Kidney glomerular epithelial cell (primary cell): ENCODE data around the gene KRT80.

ENCODE experiments used
- DNase-seq: peaks from one replicate; lab custom pipeline; 2025; lab: John Stamatoyannopoulos, UW

KRT80 gene

GRCh38 chr12:52228931-52229330 is 37.1 kb upstream of the KRT80 start:
- DNase-seq: no peak

GRCh38 chr12:52228366-52228765 is 36.6 kb upstream of the KRT80 start:
- DNase-seq: no peak

GRCh38 chr12:52227606-52228166 is 35.9 kb upstream of the KRT80 start:
- DNase-seq: no peak

GRCh38 chr12:52226446-52226845 is 34.6 kb upstream of the KRT80 start:
- no peak for DNase-seq

GRCh38 chr12:52225752-52226151 is 33.9 kb upstream of the KRT80 start:
- no peak for DNase-seq

GRCh38 chr12:52224151-52224550 is 32.3 kb upstream of the KRT80 start:
- DNase-seq: no peak

- DNase-seq: no peak
These were observed 31.7 kb upstream of the KRT80 start for GRCh38 chr12:52223406-52224039.

- no peak for DNase-seq
These were observed 30.9 kb upstream of the KRT80 start for GRCh38 chr12:52222692-52223091.

GRCh38 chr12:52221912-52222457 is 30.2 kb upstream of the KRT80 start:
- DNase-seq: peak; percentile 42

DNA sequence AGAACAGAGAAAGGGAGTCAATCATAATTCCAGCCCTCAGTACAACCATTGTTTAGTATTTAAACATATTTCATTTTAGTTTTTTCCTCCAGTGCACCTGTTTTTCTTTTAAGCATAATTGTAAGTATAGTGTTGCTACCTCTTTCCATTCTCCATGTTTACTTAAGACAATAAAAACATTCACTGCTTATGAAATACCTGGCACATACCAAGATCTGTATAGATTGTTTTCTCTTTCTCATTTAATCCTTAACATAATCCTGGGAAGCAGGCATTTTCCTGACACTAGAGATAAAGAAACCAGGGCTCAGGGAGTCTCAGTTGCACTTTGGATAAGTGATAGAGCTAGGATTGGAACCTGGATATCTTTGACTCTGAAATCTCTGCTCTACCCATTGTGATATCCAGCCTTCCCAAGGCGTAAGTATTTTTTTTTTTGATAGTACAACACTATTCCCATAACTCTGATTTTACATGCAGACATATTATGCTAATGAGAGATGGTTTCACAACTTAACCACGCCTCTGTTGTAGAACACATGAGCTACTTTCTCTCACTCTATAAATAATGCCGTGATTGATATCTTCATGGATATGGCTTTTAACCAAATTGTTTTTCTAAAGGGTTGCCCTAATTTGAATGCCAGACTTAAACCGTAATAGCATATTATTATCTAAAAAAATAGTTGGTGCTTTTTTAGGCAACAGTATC is 29.4 kb upstream of the KRT80 start:
- DNase-seq: no peak

DNA sequence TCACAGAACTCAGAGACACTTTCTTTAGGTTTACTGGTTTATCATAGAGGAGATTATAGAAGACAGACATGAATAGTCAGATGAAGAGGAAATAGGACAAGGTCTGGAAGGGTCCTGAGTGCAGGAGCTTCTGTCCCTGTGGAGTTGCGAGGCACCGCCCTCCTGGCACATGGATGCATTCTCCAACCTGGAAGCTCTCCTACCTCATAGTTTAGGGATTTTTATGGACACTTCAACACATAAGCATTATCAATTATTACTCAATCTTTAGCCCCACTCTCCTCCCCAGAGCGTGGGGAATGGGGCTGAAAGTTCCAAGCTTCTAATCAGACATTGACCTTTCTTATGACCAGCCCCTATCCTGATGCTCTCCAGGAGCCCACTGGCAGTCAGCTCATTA is 28.7 kb upstream of the KRT80 start:
- DNase-seq: no peak

DNA sequence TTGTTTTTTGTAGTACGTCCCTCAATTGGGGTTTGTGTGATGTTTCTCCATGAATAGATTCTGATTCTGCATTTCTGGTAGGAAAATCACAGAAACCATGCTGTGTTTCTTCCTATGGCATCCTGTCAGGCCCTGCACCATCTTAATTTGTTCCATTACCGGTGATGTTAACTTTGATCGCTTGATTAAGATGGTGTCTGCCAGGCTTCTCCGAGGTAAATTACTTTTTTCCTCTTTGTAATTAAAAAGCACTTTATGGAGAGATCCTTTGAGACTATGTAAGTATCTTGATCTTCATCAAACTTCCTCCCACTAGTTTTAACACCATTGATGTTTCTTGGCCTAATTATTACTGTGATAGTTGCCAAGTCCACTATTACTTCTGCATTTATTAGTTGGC is 26.2 kb upstream of the KRT80 start:
- DNase-seq: no peak

DNA sequence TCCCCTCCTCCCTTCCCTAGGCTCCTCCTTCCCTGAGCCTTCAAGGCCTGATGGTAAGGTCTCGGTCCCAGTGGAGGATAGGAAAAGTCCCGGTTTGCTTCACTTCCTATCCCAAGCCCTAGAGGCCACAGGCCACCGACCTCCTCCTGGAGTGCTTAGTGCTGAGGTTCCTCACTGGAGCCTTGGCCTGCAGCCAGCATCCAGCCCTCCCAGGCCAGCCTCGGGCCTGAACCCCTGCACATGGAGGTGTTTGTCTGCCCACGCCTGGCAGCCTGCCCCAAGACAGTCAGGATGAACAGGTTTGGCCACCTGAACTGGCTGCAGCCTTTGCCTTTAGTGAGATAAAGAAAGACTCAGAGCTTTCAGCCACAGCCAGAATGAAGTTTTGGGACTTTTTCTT is 25.4 kb upstream of the KRT80 start:
- DNase-seq: no peak

DNA sequence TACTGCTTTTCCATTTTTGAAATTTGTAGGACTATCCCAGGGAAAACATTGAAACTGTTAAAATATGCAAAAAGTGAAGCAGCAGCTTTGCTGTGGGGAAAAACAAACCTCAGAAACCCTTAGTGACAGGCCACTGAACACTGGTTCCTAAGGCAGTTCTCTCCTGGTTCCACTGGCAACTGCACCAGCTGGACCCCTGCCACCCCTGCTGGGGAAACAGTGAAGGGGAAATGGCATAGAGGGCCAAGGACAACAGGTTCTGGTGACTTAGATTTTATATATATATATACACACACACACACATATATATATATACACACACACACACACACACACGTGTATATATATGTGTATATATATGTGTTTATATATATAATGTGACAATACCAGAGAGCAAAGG is 25.0 kb upstream of the KRT80 start:
- no peak for DNase-seq

GRCh38 chr12:52216100-52216499 is 24.3 kb upstream of the KRT80 start:
- DNase-seq: no peak

DNA sequence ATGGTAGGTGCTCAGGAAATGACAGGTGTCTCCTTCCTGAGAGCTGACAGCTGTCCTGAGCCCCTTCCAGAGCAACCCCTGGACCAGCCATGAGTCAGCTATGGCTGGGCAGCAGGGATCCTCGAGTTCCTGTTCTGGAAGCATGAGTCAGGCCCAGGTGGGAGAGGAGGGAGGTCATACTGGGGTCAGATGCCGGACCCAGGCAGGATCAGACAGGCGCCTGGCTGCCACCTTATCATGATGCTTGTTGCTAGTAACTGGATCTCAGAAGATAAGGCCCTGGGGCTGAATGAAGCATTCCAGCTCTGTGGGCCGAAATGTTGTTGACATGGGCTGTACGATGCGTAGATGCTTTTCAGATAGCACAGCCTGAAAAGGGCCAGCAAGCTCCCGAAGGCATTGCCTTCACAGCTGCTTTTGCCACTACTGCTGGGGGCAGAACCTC is 23.8 kb upstream of the KRT80 start:
- peak; percentile 53 for DNase-seq

- DNase-seq: no peak
These were observed 22.6 kb upstream of the KRT80 start for GRCh38 chr12:52214421-52214802.

GRCh38 chr12:52213564-52214420 is 22.0 kb upstream of the KRT80 start:
- DNase-seq: peak; percentile 71

- DNase-seq: no peak
These were observed 21.1 kb upstream of the KRT80 start for GRCh38 chr12:52212701-52213563.

GRCh38 chr12:52211716-52212585 is 20.1 kb upstream of the KRT80 start:
- no peak for DNase-seq
